ENCODE results near the gene CYP1A2. TPM values are rescaled to one million over a fixed set of nuclear protein-coding genes. Genes with fewer than 3 reads are reported as not detected.
A peak's percentile ranks its signal among the peaks of the same experiment; 100 is the strongest.

CYP1A2 gene
- total RNA-seq, 2 donors from 2014 or later: not detected

DNA sequence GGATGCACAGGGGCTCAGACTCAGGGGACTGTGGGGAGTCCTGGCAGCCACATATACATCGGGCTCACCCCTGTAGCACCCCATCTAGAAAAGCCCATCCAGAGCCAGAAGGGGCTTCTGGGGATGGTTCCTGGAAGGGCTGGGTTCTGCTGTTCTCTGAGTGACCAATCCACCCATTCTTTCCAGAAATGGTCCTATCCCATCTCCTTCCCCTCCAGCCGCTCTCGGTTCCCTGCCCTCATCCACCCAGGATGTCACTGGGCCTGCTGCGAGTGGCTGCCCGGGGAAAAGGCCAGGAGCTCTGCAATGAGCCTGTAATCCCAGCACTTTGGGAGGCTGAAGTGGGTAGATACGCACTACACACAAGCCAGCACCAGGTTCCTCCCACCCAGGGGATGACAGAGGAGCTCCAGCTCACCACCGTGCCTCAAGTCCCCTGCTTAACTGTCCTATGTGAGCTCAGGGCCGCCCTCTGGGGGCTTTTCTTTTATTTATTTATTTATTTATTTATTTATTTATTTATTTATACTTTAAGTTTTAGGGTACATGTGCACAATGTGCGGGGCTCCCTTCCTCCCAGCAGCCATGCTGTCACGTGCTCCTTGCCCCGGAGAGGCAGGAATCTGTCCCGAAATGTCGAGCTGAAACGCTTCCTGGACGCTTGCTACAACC is 19.6 kb downstream of the CYP1A2 start:
- DNase-seq (ENCODE audit: low spot score) (no peak), ATAC-seq (ENCODE audit: insufficient number of reproducible peaks, low FRiP score, low read depth) (no peak)
- Histone ChIP-seq H3K27ac (no peak overlapping the region), H3K36me3 (no peaks in the 10 kb centered on the region), H3K4me3 (peak overlapping the region; percentile 32), H3K9me3 (no peaks in the 10 kb centered on the region), H3K4me1 (ENCODE audit: control insufficient read depth in 1 of 2, low read depth in 2 of 2) (peaks cover 0 to 10% of the 10 kb centered on the region in 2 donors), H3K27me3 (replicated peaks; ENCODE audit: insufficient read depth) (no peaks in the 10 kb centered on the region)
- TF ChIP-seq, protein P1, sequence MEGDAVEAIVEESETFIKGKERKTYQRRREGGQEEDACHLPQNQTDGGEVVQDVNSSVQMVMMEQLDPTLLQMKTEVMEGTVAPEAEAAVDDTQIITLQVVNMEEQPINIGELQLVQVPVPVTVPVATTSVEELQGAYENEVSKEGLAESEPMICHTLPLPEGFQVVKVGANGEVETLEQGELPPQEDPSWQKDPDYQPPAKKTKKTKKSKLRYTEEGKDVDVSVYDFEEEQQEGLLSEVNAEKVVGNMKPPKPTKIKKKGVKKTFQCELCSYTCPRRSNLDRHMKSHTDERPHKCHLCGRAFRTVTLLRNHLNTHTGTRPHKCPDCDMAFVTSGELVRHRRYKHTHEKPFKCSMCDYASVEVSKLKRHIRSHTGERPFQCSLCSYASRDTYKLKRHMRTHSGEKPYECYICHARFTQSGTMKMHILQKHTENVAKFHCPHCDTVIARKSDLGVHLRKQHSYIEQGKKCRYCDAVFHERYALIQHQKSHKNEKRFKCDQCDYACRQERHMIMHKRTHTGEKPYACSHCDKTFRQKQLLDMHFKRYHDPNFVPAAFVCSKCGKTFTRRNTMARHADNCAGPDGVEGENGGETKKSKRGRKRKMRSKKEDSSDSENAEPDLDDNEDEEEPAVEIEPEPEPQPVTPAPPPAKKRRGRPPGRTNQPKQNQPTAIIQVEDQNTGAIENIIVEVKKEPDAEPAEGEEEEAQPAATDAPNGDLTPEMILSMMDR (IDR thresholded peaks at IDR 0.05): no peak

DNA sequence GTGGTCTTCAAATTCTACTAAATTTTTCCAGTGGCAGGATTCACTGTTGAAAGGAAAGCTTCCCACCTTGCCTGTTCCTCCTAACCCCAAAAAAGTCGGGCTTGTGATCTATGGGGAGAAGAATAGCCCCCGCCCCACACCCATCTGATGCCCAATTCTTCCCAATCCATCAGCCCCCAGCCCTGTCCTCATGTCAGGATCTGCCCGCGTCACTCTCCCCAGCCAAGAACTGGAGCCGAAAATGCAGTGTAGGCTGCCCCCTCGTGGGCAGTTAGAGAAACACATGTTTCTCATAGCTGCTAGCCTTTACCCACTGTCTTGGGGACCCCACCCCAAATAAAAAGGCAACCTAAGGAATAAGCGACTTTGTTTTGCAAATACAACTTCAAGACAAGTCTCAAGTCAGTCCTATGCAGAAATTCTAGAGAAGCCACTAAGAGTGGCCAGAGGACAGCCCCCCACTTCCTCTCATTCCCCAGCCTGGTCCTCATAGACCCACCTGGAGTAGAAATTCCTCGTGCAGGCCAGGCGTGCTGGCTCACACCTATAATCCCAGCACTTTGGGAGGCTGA is 20.2 kb downstream of the CYP1A2 start:
- no peak for DNase-seq (ENCODE audit: low spot score)
- no peaks in the 10 kb centered on the region for H3K27me3 ChIP-seq (replicated peaks; ENCODE audit: insufficient read depth)
- TF ChIP-seq, protein P1 (IDR thresholded peaks at IDR 0.05): peak; percentile 87
- no peaks in the 10 kb centered on the region for H3K9me3 ChIP-seq
- H3K4me1 ChIP-seq (ENCODE audit: control insufficient read depth in 1 of 2, low read depth in 2 of 2): peaks cover 0 to 10% of the 10 kb centered on the region in 2 donors
- no peak overlapping the region for H3K27ac ChIP-seq
- peak overlapping the region; percentile 32 for H3K4me3 ChIP-seq
- no peak for ATAC-seq (ENCODE audit: insufficient number of reproducible peaks, low FRiP score, low read depth)
- H3K36me3 ChIP-seq: no peaks in the 10 kb centered on the region

DNA sequence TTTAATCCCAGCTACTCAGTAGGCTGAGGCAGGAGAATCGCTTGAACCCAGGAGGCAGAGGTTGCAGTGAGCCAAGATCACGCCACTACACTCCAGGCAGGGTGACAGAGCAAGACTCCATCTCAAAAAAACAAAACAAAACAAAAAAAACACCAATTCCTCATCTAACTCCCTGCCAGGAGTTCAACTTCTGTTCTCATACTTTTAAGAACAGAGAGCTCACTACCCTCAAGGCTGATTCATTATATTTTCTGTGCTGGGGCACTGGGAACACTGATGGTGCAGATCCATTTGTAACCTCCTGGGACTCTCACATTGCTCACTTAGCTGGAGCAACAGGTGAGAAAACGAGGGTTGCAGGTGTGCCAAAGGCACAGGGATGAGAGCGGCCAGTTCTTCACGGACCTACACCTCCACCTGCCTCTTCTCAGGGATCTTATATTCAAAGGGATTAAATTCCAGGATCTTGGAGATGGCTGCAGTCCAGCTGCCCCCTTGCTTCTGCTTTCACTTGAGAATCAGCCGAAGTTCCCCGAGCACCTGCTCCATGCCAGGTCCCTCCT is 20.9 kb downstream of the CYP1A2 start:
- no peaks in the 10 kb centered on the region for H3K36me3 ChIP-seq
- TF ChIP-seq, protein P1 (IDR thresholded peaks at IDR 0.05): no peak
- ATAC-seq (ENCODE audit: insufficient number of reproducible peaks, low FRiP score, low read depth) (no peak), DNase-seq (ENCODE audit: low spot score) (no peak)
- H3K9me3 ChIP-seq: no peaks in the 10 kb centered on the region
- no peaks in the 10 kb centered on the region for H3K27me3 ChIP-seq (replicated peaks; ENCODE audit: insufficient read depth)
- H3K4me3 ChIP-seq: no peak overlapping the region
- H3K4me1 ChIP-seq (ENCODE audit: control insufficient read depth in 1 of 2, low read depth in 2 of 2): peaks cover 0 to 10% of the 10 kb centered on the region in 2 donors
- no peak overlapping the region for H3K27ac ChIP-seq

DNA sequence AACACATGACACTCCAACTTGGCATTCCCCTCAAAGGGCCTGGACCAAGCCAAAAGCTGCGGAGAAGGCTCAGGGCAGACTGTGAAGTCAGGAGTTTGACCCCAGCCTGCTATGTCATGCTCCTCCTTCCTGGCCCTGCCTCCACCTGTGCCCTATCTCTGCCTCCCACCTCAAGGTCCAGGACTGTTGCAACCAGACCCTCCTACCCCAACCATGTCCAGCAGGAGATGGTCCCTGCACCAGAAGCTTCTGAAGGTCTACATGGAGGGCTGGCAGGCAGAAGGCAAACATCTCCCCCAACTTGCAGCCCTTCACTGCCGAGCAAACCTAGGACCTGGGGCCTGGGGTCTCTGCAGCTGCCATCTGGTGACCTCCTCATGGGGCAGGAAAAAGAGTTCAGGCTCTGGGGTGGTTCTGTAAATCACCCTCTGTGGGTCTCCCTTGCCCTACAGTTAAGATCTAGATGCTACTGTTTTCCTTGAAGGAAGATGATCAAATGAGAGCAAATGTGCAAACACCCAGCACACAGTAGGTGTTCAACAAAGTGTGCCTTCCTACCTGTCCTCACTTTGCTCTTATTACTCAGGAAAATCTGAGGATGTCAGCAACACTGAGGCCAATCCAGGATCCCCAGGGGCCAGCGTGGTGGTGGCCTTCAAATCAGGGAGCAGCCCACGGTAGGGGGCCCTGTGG is 21.7 kb downstream of the CYP1A2 start:
- no peaks in the 10 kb centered on the region for H3K36me3 ChIP-seq
- H3K4me3 ChIP-seq: no peak overlapping the region
- H3K27ac ChIP-seq: no peak overlapping the region
- ATAC-seq (ENCODE audit: insufficient number of reproducible peaks, low FRiP score, low read depth) (no peak), DNase-seq (ENCODE audit: low spot score) (no peak)
- no peaks in the 10 kb centered on the region for H3K27me3 ChIP-seq (replicated peaks; ENCODE audit: insufficient read depth)
- H3K4me1 ChIP-seq (ENCODE audit: control insufficient read depth in 1 of 2, low read depth in 2 of 2): peaks cover 2 to 10% of the 10 kb centered on the region in 2 donors
- no peaks in the 10 kb centered on the region for H3K9me3 ChIP-seq
- TF ChIP-seq, protein P1 (IDR thresholded peaks at IDR 0.05): no peak

DNA sequence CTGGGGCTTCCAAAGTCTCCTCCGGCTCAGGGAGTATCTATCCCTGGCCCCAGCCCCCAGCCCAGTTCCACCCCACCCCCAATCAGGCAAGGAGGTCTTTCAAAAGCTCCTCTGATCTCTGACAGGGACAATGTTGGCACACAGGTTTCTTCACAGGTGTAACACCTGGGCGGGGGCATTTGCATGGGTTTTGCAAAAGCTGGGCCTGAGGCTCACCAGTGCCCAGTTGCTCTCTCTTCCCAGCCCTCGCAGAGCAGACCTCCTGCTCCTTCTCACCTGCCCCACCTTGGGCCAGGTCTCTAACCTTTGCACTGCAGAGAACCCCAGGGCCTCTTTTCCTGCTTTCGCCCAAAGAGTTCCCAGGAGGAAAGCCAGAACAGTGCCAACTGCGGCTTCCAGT is 24.7 kb downstream of the CYP1A2 start:
- Histone ChIP-seq H3K9me3 (no peaks in the 10 kb centered on the region), H3K4me1 (ENCODE audit: control insufficient read depth in 1 of 2, low read depth in 2 of 2) (peaks cover 5 to 10% of the 10 kb centered on the region in 2 donors), H3K36me3 (no peaks in the 10 kb centered on the region), H3K4me3 (no peak overlapping the region), H3K27ac (no peak overlapping the region), H3K27me3 (replicated peaks; ENCODE audit: insufficient read depth) (no peaks in the 10 kb centered on the region)
- no peak for DNase-seq (ENCODE audit: low spot score)
- no peak for ATAC-seq (ENCODE audit: insufficient number of reproducible peaks, low FRiP score, low read depth)
- TF ChIP-seq, protein P1 (IDR thresholded peaks at IDR 0.05): no peak
